Liver (tissue), 9 donors: ENCODE data around the gene ARVCF. TPM values are rescaled to one million over a fixed set of nuclear protein-coding genes. Genes with fewer than 3 reads are reported as not detected.

Source experiments
- DNase-seq: peaks from one replicate; pipeline ENCODE4 v3.0.0-alpha.2; 2017; ENCODE audit warnings: low spot score
- H3K27ac ChIP-seq, 2 donors: one replicate each; pipeline ENCODE4 v1.7.0; 2013; ENCODE audit warnings: inconsistent platforms in 2 of 2, low read length in 2 of 2, control low read depth in 1 of 2, low read depth in 1 of 2, mild to moderate bottlenecking in 1 of 2
- H3K27me3 ChIP-seq, 4 donors: one replicate each; pipeline versions ENCODE4 v1.6.1 to v1.7.0; 2013; ENCODE audit warnings: low read length in 3 of 4, inconsistent platforms in 1 of 4, mild to moderate bottlenecking in 1 of 4, moderate library complexity in 1 of 4; ENCODE audit not compliant: control insufficient read depth in 4 of 4, insufficient read depth in 4 of 4
- H3K36me3 ChIP-seq, 4 donors: one replicate each; pipeline versions ENCODE4 v1.6.1 to v1.7.0; 2013; ENCODE audit warnings: low read length in 3 of 4, mild to moderate bottlenecking in 3 of 4, low read depth in 1 of 4, moderate library complexity in 1 of 4; ENCODE audit not compliant: control insufficient read depth in 4 of 4, insufficient read depth in 3 of 4
- H3K4me1 ChIP-seq, 4 donors: one replicate each; pipeline versions ENCODE4 v1.6.1 to v1.7.0; 2013; ENCODE audit warnings: low read length in 3 of 4, mild to moderate bottlenecking in 3 of 4, moderate library complexity in 1 of 4; ENCODE audit not compliant: control insufficient read depth in 4 of 4, insufficient read depth in 4 of 4
- H3K4me3 ChIP-seq, 3 donors: one replicate each; pipeline versions ENCODE4 v1.6.1 to v1.7.0; 2013; ENCODE audit warnings: low read length in 3 of 3, control low read depth in 1 of 3, low read depth in 1 of 3, mild to moderate bottlenecking in 1 of 3
- H3K9ac ChIP-seq, 2 donors: one replicate each; pipeline ENCODE4 v1.7.0; 2013; ENCODE audit warnings: low read length in 2 of 2, mild to moderate bottlenecking in 2 of 2, moderate library complexity in 2 of 2, control low read depth in 1 of 2, low read depth in 1 of 2
- H3K9me3 ChIP-seq, 4 donors: one replicate each; pipeline versions ENCODE4 v1.6.1 to v1.7.0; 2013; ENCODE audit warnings: low read length in 3 of 4; ENCODE audit not compliant: control insufficient read depth in 4 of 4
- ATF3 ChIP-seq: IDR thresholded peaks from 2 replicates; pipeline ENCODE4 v1.6.1; 2016; ENCODE audit warnings: antibody characterized with exemption
- FOXA1 ChIP-seq: IDR thresholded peaks from 2 replicates; pipeline ENCODE4 v1.6.1; 2016; ENCODE audit warnings: antibody characterized with exemption
- FOXA2 ChIP-seq: IDR thresholded peaks from 2 replicates; pipeline ENCODE4 v1.6.1; 2016; ENCODE audit warnings: antibody characterized with exemption
- GABPA ChIP-seq, 2 donors: IDR thresholded peaks in 1 of 2; conservative IDR thresholded peaks in 1 of 2; 2 replicates each; pipeline ENCODE4 v1.6.1; 2016; ENCODE audit warnings: antibody characterized with exemption in 2 of 2, mild to moderate bottlenecking in 1 of 2, moderate library complexity in 1 of 2
- HNF4A ChIP-seq, 2 donors: conservative IDR thresholded peaks; 2 replicates each; pipeline ENCODE4 v1.6.1; 2016; ENCODE audit warnings: antibody characterized with exemption in 2 of 2, mild to moderate bottlenecking in 2 of 2
- HNF4G ChIP-seq: IDR thresholded peaks from 2 replicates; pipeline ENCODE4 v1.6.1; 2016; ENCODE audit warnings: antibody characterized with exemption
- JUND ChIP-seq, 2 donors: IDR thresholded peaks; 2 replicates each; pipeline ENCODE4 v1.6.1; 2016; ENCODE audit warnings: antibody characterized with exemption in 2 of 2
- NR2F2 ChIP-seq: IDR thresholded peaks from 2 replicates; pipeline ENCODE4 v1.6.1; 2016; ENCODE audit warnings: antibody characterized with exemption
- REST ChIP-seq: IDR thresholded peaks from 2 replicates; pipeline ENCODE4 v1.6.1; 2016; ENCODE audit warnings: antibody characterized with exemption, mild to moderate bottlenecking
- RXRA ChIP-seq, 2 donors: IDR thresholded peaks; 2 replicates each; pipeline ENCODE4 v1.6.1; 2017 to 2018; ENCODE audit warnings: antibody characterized with exemption in 2 of 2, mild to moderate bottlenecking in 1 of 2
- TAF1 ChIP-seq: conservative IDR thresholded peaks from 2 replicates; pipeline ENCODE4 v1.6.1; 2016; ENCODE audit warnings: antibody characterized with exemption, mild to moderate bottlenecking
- WGBS: extraction: QIAGEN DNeasy Blood & Tissue Kit; methylation state at CpG from one replicate; pipeline ENCODE4 v1.1.7; 2013; 5-methylcytosine and 5-hydroxymethylcytosine counted together
- polyA plus RNA-seq, 2 donors: library from polyadenylated mRNA; stranded (reverse) in 1 of 2; unstranded in 1 of 2; fragments of 200-250 nt in 1 of 2; fragments of >200 nt in 1 of 2; fragmentation: Nextera tagmentation in 1 of 2; extraction: Ambion mirVana in 1 of 2; gene quantifications; one replicate each; pipeline versions ENCODE4 v1.2.1 to v1.2.3, GENCODE V29; 2013 to 2015
- total RNA-seq, 2 donors: library from RNA; depleted of rRNA; stranded (reverse); fragments of >200 nt; gene quantifications; one replicate each; pipeline ENCODE4 v1.2.3, GENCODE V29; 2014
- donor health status: healthy.
- donor health status: healthy.
- donor health status: healthy.
- donor health status: healthy.
- donor health status: healthy.

Gene ARVCF
- total and polyA plus RNA-seq, 4 donors, result 3.8 to 48.8 (median 26.1) TPM

- no peak for TF ChIP-seq TAF1
- no peak for TF ChIP-seq FOXA2
- no peak for TF ChIP-seq REST
- no peak for TF ChIP-seq HNF4G
- no peak for TF ChIP-seq GABPA (IDR thresholded peaks at IDR 0.05 in 1 of 2, conservative IDR thresholded peaks at IDR 0.05 in 1 of 2)
- no peak for TF ChIP-seq FOXA1
- TF ChIP-seq RXRA (IDR thresholded peaks at IDR 0.05), result no peak
- TF ChIP-seq NR2F2, result no peak
- TF ChIP-seq JUND (IDR thresholded peaks at IDR 0.05), result no peak
- TF ChIP-seq ATF3, result no peak
- Histone ChIP-seq H3K4me3 (no peak overlapping the region), H3K27me3 (no peaks in the 10 kb centered on the region), H3K4me1 (peaks cover 0 to 23% (median 6%) of the 10 kb centered on the region in 4 donors), H3K9ac (peak overlapping the region in 1 of 2 donors; percentile 3), H3K36me3 (no peaks in the 10 kb centered on the region), H3K27ac (no peak overlapping the region), H3K9me3 (no peaks in the 10 kb centered on the region)
- 83% methylated on average over 9 of the region's 9 CpGs for WGBS
- no peak for DNase-seq
Measured at GRCh38 chr22:19948057-19948760, 68.4 kb downstream of the ARVCF start.

GRCh38 chr22:19943082-19944026 is 73.3 kb downstream of the ARVCF start:
- no peaks in the 10 kb centered on the region for H3K9me3 ChIP-seq
- H3K27me3 ChIP-seq, result no peaks in the 10 kb centered on the region
- H3K4me3 ChIP-seq, result no peak overlapping the region
- WGBS, result 77% methylated on average over 11 of the region's 11 CpGs
- H3K36me3 ChIP-seq, result no peaks in the 10 kb centered on the region
- DNase-seq, result no peak
- peak overlapping the region; percentile 86 to 89 for H3K27ac ChIP-seq
- H3K9ac ChIP-seq, result peak overlapping the region; percentile 90 to 95
- TF ChIP-seq HNF4A (conservative IDR thresholded peaks at IDR 0.05) (no peak), JUND (IDR thresholded peaks at IDR 0.05) (peak in 1 of 2 donors; percentile 40)
- peaks cover 7 to 38% (median 21%) of the 10 kb centered on the region in 4 donors for H3K4me1 ChIP-seq
